Dedifferentiated amniotic fluid mesenchymal stem cell (primary cell): ENCODE data around the gene GPR78.
"Not testable (repeated sequence)": the region's sequence is repeated elsewhere in the genome, so short reads cannot be mapped to it uniquely, and the experiment has no call there.

Experiments
- DNase-seq: peaks from one replicate; pipeline ENCODE4 v3.0.0-alpha.2; 2016; ENCODE audit errors: extremely low spot score

The GPR78 gene

DNA sequence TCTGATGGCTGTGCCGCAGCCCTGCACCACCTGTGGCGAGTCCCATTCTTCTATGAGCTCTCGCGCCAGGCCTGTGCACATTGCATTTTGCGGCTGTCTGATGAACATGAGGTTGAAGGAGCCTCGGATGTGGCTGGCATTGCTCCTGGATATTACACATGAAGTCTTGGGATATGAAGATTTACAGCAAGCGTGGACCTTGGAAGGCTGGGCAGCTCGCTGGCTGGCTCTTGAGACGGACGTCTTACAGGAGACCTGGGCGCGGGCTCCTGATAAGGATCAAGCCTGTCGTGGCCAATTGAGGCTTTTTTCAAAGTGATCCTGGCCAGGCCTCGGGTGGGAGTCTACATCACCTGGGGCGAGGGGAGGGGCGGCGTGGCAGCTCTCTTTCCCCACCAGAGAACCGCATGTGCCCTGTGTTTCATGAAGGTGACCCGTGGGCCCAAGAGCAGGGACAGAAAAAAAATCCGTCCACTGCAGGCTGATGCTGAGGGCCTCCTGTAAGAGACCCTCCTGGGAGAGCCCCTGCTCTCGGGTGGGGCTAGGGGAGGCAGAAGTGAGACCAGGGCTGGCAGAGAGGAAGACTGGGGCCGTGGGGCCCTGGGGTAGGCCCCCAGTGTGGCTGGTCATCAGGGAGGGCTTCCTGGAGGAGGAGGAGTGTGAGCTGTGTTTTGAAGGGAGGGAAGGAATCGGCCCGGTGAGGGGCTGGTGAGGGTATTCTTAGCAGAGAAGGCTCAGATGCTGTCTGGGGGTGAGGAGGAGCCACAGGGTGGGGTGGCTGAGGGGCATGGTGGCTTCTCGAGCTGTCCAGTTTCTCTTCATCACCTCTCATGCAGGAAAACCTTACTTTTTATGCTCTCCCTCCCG is 36.0 kb downstream of the GPR78 start:
- no peak for DNase-seq

DNA sequence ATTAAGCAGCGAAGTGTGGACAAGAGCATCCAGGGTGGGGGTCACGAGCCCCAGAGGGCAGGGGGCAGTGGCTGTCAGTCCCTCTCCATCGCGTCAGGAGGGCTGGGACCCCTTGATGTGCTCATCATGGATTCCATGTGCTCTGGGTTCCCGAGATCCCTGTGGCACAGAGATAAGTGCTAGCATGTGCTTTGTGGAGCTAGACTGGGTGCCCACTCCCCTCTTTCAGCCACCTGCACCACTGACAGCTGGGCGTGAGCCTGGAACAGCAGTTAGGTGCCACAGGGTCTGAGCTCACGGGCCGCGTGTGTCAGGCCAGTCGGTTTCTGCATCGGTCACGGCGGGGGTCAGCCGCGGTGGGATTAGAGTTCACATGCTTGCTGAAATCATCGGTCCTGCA is 36.6 kb downstream of the GPR78 start:
- no peak for DNase-seq

DNA sequence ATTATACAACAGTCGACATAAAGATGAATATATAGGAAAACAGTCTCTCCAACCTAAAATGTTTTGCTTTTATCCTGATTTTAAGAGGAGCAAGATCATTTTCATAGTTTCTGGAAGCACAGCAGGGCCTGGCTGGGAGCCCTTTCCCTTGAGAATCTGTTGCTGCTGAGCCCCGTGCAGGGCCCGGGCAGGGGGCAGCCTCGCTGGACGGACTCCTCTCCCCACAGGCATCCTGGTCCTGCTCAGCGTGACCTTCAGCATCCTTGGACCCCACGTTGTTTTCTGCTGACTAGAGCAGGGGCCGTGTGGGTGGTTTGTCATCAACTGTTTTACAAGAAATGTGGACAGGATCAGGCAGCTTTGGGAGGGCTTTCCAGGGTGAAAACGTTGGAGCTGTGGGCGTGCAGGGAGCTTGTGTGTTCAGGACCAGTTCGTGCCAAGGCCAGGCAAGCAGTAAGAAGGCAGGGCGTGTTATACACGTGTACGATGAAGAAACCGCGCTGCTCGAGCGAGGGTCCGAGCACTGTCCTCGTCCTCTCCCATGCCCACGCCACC is 37.4 kb downstream of the GPR78 start:
- no peak for DNase-seq

DNA sequence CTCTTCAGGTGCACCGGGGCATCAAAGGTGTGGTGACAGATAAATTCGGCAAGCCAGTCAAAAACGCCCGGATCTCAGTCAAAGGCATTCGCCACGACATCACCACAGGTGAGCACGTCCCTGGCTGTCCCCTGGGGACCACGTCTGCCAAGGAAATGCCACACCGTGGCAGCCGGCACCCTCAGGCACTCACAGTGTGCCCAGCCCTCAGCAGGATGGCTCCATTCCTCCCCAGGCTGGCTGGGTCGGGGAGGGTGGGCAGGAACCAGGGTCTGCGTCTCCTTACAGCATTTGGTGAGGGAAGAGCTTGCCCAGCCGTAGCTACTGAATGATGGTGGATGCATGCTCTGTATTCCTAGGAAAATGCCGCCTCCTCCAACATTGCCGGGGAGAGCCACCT is 38.2 kb downstream of the GPR78 start:
- DNase-seq = no peak

DNA sequence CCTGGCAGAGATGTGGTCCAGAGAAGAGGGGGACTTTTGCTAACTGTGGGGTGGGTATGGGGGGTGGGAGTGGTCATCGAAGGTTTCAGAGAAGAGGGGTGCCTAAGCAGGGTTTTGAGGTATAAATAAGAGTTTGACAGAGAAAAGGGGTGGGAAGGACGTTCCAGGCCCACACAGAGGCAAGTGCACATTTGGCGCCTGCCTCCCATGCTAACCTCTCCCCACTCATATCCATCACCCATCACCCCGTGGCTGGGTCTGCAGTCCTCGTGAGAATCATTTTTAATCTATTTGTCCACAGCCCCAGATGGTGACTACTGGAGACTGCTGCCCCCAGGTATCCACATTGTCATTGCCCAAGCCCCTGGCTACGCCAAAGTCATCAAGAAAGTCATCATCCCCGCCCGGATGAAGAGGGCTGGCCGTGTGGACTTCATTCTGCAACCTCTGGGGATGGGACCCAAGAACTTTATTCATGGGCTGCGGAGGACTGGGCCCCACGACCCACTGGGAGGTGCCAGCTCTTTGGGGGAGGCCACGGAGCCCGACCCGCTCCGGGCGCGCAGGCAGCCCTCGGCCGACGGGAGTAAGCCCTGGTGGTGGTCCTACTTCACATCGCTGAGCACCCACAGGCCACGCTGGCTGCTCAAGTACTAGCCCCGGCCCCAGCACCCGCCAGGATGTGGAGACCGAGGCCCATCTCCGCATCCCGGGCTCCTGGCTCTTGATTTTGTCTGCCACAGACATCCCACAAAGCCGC is 38.9 kb downstream of the GPR78 start:
- no peak for DNase-seq

DNA sequence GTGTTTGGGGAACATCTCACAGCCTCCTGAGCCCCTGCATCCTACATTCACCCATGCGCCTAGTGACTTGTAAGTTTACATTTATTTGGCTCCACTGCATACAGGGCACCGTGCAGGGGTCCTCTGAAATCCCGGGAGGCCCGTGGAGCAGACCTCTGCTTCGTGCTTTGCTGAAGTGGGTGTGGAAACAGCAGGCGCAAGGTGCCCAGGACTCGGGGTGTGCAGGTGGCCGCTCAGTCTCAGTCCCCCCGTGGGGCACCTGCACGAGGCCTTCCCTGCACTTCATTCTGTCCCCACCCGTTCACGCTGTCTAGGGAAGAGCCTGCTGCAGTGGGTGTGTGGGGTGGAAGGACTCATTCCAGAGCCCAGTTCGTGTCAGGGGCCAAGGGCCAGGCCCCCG is 40.9 kb downstream of the GPR78 start:
- not testable (repeated sequence) for DNase-seq

DNA sequence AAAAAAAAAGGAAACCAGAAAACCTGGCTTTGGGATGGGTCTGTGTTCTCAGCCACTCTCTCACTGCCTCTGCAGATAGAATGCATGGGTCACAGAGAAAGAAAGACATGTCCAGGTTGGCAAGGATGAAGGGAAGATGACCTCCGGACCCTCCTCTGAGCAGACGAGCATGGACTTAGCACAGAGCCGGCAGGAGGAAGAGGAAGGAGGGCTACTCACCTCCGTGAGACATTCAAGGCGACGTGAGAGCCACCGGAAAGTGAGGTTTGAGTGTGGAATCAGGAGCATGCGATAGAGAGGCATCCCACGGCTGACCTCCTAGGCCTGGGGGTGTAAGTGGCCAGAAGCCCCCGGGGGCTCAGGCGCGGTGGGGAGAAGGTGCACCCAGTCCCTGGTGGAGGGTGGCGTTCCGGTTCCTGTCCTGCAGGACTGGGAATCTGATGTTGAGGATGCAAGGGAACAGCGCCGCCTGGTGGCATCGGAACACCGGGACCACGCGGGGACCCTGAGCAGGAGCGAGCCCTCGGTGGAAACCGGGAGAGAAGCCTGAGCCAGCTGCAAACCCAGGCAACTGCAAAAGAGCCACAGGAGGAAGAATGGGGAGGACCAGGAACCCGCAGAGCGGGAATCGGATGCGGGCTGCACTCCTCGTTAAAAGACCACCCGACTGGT is 44.5 kb downstream of the GPR78 start:
- not testable (repeated sequence) for DNase-seq

DNA sequence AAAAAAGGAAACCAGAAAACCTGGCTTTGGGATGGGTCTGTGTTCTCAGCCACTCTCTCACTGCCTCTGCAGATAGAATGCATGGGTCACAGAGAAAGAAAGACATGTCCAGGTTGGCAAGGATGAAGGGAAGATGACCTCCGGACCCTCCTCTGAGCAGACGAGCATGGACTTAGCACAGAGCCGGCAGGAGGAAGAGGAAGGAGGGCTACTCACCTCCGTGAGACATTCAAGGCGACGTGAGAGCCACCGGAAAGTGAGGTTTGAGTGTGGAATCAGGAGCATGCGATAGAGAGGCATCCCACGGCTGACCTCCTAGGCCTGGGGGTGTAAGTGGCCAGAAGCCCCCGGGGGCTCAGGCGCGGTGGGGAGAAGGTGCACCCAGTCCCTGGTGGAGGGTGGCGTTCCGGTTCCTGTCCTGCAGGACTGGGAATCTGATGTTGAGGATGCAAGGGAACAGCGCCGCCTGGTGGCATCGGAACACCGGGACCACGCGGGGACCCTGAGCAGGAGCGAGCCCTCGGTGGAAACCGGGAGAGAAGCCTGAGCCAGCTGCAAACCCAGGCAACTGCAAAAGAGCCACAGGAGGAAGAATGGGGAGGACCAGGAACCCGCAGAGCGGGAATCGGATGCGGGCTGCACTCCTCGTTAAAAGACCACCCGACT is 50.2 kb downstream of the GPR78 start:
- not testable (repeated sequence) for DNase-seq

DNA sequence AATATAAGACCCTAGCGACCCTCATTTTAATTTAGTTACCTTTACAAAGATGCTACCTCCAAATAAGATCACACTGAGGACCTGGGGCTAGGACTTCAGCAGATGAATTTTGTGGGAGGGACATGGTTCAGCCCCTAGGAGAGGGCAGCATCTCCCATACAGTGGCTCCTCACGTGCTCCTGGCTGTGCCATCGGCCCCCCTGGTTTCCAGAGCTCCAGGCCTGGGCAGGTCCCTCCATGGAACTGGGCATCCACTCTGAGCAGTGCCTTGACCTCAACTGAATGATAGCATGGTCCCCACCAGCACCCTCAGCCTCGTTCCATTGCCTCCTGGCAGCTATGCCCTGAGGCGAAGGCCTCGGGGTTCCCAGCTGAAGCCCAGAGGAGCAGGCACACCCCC is 51.7 kb downstream of the GPR78 start:
- DNase-seq = not testable (repeated sequence)

DNA sequence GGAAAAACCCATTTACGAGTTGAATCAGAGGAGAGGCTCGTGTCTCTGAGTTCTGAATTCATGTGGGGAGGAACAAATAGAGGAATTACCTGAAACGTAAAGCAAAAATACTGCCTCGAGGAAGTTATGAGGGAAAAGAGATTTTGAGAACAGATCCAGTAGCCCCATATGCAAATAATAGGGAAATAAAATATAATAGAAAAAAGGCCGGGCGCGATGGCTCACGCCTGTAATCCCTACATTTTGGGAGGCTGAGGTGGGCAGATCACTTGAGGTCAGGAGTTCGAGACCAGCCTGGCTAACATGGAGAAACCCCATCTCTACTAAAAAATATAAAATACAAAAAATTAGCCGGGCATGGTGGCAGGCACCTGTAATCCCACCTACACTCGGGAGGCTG is 54.6 kb downstream of the GPR78 start:
- not testable (repeated sequence) for DNase-seq

DNA sequence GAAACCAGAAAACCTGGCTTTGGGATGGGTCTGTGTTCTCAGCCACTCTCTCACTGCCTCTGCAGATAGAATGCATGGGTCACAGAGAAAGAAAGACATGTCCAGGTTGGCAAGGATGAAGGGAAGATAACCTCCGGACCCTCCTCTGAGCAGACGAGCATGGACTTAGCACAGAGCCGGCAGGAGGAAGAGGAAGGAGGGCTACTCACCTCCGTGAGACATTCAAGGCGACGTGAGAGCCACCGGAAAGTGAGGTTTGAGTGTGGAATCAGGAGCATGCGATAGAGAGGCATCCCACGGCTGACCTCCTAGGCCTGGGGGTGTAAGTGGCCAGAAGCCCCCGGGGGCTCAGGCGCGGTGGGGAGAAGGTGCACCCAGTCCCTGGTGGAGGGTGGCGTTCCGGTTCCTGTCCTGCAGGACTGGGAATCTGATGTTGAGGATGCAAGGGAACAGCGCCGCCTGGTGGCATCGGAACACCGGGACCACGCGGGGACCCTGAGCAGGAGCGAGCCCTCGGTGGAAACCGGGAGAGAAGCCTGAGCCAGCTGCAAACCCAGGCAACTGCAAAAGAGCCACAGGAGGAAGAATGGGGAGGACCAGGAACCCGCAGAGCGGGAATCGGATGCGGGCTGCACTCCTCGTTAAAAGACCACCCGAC is 55.8 kb downstream of the GPR78 start:
- DNase-seq = not testable (repeated sequence)
